ENCODE data around the gene ARL14. TPM values are rescaled to one million over a fixed set of nuclear protein-coding genes. Genes with fewer than 3 reads are reported as not detected.

The ARL14 gene
- total RNA-seq, 1 experiment from 2014 or later: not detected

DNA sequence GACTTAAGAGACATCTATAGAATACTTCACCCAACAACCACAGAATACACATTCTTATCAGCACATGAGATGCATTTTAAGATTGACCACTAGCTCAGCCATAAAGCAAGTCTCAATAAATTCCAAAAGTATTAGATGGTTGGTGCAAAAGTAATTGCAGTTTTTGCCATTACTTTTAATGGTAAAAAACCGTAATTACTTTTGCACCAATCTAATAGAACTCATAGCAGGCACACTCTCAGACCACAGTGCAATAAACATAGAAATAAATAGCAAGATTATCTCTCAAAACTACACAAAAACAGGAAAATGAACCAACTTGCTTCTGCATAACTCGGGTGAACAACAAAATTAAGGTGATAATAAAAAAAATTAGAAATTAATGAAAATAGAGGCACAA is 45.4 kb downstream of the ARL14 start (continued):
- TF ChIP-seq, protein P1, sequence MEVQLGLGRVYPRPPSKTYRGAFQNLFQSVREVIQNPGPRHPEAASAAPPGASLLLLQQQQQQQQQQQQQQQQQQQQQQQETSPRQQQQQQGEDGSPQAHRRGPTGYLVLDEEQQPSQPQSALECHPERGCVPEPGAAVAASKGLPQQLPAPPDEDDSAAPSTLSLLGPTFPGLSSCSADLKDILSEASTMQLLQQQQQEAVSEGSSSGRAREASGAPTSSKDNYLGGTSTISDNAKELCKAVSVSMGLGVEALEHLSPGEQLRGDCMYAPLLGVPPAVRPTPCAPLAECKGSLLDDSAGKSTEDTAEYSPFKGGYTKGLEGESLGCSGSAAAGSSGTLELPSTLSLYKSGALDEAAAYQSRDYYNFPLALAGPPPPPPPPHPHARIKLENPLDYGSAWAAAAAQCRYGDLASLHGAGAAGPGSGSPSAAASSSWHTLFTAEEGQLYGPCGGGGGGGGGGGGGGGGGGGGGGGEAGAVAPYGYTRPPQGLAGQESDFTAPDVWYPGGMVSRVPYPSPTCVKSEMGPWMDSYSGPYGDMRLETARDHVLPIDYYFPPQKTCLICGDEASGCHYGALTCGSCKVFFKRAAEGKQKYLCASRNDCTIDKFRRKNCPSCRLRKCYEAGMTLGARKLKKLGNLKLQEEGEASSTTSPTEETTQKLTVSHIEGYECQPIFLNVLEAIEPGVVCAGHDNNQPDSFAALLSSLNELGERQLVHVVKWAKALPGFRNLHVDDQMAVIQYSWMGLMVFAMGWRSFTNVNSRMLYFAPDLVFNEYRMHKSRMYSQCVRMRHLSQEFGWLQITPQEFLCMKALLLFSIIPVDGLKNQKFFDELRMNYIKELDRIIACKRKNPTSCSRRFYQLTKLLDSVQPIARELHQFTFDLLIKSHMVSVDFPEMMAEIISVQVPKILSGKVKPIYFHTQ (CRISPR knock-in tag; IDR thresholded peaks at IDR 0.05): no peak
- TF ChIP-seq CREB1 (CRISPR knock-in tag; IDR thresholded peaks at IDR 0.05): no peak

DNA sequence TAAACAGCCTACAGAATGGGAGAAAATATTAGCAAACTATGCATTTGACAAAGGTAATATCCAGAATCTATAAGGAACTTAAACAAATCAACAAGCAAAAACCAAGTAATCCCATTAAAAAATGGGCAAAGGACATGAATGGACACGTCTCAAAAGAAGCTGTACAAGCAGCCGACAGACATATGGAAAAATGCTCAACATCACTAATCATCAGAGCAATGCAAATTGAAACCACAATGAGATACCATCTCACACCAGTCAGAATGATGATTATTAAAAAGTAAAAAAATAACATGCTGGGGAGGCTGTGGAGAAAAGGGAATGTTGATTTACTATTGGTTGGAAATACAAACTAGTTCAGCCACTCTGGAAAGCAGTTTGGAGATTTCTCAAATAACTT is 48.4 kb downstream of the ARL14 start:
- H3K9me3 Mint-ChIP-seq: peaks cover 17% of the 10 kb centered on the region
- H3K27ac Mint-ChIP-seq: no peak overlapping the region
- ChIA-PET CTCF (no interaction called here), POLR2A (no interaction called here)
- no peaks in the 10 kb centered on the region for H3K4me1 Mint-ChIP-seq
- DNase-seq (ENCODE audit: low spot score) (no peak), ATAC-seq (no peak)
- H3K4me3 Mint-ChIP-seq: no peak overlapping the region
- peaks cover 4% of the 10 kb centered on the region; the same call in 1 of the 2 replicates for H3K36me3 Mint-ChIP-seq
- no peaks in the 10 kb centered on the region; the same call in 1 of the 2 replicates for H3K27me3 Mint-ChIP-seq (ENCODE audit: low read depth)
- TF ChIP-seq, protein P1 (CRISPR knock-in tag; IDR thresholded peaks at IDR 0.05): no peak
- no peak for TF ChIP-seq ZNF121 (CRISPR knock-in tag; IDR thresholded peaks at IDR 0.05)
- TF ChIP-seq MXD4 (CRISPR knock-in tag; IDR thresholded peaks at IDR 0.05; ENCODE audit: borderline replicate concordance): no peak
- TF ChIP-seq ATF3 (CRISPR knock-in tag; conservative IDR thresholded peaks at IDR 0.05): no peak
- no peak for TF ChIP-seq RELA (CRISPR knock-in tag; IDR thresholded peaks at IDR 0.05; ENCODE audit: borderline replicate concordance)
- TF ChIP-seq, protein P2, sequence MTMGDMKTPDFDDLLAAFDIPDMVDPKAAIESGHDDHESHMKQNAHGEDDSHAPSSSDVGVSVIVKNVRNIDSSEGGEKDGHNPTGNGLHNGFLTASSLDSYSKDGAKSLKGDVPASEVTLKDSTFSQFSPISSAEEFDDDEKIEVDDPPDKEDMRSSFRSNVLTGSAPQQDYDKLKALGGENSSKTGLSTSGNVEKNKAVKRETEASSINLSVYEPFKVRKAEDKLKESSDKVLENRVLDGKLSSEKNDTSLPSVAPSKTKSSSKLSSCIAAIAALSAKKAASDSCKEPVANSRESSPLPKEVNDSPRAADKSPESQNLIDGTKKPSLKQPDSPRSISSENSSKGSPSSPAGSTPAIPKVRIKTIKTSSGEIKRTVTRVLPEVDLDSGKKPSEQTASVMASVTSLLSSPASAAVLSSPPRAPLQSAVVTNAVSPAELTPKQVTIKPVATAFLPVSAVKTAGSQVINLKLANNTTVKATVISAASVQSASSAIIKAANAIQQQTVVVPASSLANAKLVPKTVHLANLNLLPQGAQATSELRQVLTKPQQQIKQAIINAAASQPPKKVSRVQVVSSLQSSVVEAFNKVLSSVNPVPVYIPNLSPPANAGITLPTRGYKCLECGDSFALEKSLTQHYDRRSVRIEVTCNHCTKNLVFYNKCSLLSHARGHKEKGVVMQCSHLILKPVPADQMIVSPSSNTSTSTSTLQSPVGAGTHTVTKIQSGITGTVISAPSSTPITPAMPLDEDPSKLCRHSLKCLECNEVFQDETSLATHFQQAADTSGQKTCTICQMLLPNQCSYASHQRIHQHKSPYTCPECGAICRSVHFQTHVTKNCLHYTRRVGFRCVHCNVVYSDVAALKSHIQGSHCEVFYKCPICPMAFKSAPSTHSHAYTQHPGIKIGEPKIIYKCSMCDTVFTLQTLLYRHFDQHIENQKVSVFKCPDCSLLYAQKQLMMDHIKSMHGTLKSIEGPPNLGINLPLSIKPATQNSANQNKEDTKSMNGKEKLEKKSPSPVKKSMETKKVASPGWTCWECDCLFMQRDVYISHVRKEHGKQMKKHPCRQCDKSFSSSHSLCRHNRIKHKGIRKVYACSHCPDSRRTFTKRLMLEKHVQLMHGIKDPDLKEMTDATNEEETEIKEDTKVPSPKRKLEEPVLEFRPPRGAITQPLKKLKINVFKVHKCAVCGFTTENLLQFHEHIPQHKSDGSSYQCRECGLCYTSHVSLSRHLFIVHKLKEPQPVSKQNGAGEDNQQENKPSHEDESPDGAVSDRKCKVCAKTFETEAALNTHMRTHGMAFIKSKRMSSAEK (CRISPR knock-in tag; IDR thresholded peaks at IDR 0.05; ENCODE audit: borderline replicate concordance): no peak
- no peak for TF ChIP-seq STAT6 (CRISPR knock-in tag; conservative IDR thresholded peaks at IDR 0.05; ENCODE audit: low read depth)
- no peak for TF ChIP-seq ZNF423 (CRISPR knock-in tag; IDR thresholded peaks at IDR 0.05)
- no peak for TF ChIP-seq SMAD4 (CRISPR knock-in tag; IDR thresholded peaks at IDR 0.05)
- TF ChIP-seq CBFB (CRISPR knock-in tag; IDR thresholded peaks at IDR 0.05; ENCODE audit: low read depth): no peak
- TF ChIP-seq, protein P3, sequence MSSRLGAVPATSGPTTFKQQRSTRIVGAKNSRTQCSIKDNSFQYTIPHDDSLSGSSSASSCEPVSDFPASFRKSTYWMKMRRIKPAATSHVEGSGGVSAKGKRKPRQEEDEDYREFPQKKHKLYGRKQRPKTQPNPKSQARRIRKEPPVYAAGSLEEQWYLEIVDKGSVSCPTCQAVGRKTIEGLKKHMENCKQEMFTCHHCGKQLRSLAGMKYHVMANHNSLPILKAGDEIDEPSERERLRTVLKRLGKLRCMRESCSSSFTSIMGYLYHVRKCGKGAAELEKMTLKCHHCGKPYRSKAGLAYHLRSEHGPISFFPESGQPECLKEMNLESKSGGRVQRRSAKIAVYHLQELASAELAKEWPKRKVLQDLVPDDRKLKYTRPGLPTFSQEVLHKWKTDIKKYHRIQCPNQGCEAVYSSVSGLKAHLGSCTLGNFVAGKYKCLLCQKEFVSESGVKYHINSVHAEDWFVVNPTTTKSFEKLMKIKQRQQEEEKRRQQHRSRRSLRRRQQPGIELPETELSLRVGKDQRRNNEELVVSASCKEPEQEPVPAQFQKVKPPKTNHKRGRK (CRISPR knock-in tag; IDR thresholded peaks at IDR 0.05; ENCODE audit: borderline replicate concordance): no peak
- TF ChIP-seq TCF7 (CRISPR knock-in tag; IDR thresholded peaks at IDR 0.05; ENCODE audit: low read depth): no peak
- TF ChIP-seq, protein P4, sequence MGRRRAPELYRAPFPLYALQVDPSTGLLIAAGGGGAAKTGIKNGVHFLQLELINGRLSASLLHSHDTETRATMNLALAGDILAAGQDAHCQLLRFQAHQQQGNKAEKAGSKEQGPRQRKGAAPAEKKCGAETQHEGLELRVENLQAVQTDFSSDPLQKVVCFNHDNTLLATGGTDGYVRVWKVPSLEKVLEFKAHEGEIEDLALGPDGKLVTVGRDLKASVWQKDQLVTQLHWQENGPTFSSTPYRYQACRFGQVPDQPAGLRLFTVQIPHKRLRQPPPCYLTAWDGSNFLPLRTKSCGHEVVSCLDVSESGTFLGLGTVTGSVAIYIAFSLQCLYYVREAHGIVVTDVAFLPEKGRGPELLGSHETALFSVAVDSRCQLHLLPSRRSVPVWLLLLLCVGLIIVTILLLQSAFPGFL (CRISPR knock-in tag; IDR thresholded peaks at IDR 0.05; ENCODE audit: borderline replicate concordance): no peak
- no peak for TF ChIP-seq KAT7 (CRISPR knock-in tag; IDR thresholded peaks at IDR 0.05; ENCODE audit: borderline replicate concordance)
- TF ChIP-seq, protein P5, sequence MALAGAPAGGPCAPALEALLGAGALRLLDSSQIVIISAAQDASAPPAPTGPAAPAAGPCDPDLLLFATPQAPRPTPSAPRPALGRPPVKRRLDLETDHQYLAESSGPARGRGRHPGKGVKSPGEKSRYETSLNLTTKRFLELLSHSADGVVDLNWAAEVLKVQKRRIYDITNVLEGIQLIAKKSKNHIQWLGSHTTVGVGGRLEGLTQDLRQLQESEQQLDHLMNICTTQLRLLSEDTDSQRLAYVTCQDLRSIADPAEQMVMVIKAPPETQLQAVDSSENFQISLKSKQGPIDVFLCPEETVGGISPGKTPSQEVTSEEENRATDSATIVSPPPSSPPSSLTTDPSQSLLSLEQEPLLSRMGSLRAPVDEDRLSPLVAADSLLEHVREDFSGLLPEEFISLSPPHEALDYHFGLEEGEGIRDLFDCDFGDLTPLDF (CRISPR knock-in tag; IDR thresholded peaks at IDR 0.05): no peak
- TF ChIP-seq MYBL2 (CRISPR knock-in tag; IDR thresholded peaks at IDR 0.05): no peak
- TF ChIP-seq JAZF1 (CRISPR knock-in tag; IDR thresholded peaks at IDR 0.05): no peak
